HFF-Myc (cell line): ENCODE data around the gene CACNA1C.
"Not testable (repeated sequence)": the region's sequence is repeated elsewhere in the genome, so short reads cannot be mapped to it uniquely, and the experiment has no call there.

Source experiments
- DNase-seq: peaks from one replicate; pipeline ENCODE4 v3.0.0-alpha.2; 2011; ENCODE audit warnings: low read depth; ENCODE audit errors: extremely low read depth
- H3K4me3 ChIP-seq: replicated peaks from 2 replicates; pipeline ENCODE4 v1.5.1; 2011; ENCODE audit warnings: low read depth, mild to moderate bottlenecking, control low read depth, low read length
- TF ChIP-seq, protein P1 (sequence below): IDR thresholded peaks from 2 replicates; pipeline ENCODE4 v1.5.1; 2012; ENCODE audit warnings: mild to moderate bottlenecking, low read depth, low read length, control low read depth; ENCODE audit errors: missing control alignments

CACNA1C gene

DNA sequence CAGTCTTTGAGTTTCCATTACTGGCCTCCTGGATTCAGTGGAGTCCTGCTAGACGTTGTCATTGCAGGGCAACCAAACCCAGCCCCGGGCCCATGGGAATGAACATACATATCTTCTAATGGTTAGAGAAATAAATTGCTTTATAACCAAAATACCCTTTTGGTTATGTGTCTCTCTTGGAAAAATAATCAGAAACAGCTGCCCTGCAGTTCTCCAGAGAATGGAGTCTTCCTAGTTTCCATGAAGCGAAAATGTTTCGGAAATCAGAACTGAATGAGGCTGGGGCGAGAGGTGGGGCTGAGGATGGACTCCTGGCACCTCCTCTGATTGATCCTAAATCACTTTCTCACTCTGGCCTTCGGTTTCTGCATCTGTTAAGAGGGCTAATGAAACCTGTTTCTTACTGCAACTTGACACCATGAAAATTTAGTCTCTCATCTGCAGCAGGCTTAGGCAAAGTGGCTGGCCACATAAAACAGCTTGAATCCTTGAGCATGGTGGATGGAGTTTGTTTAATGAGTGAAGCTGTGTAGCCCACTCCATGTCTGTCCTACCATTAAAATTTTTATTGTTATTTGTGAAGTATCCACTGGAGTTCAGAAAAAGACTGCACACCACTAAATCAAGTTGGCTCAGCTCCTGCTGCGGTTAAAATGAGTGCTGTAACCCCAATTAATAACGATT is 198.9 kb downstream of the CACNA1C start:
- DNase-seq: no peak
- TF ChIP-seq, protein P1, sequence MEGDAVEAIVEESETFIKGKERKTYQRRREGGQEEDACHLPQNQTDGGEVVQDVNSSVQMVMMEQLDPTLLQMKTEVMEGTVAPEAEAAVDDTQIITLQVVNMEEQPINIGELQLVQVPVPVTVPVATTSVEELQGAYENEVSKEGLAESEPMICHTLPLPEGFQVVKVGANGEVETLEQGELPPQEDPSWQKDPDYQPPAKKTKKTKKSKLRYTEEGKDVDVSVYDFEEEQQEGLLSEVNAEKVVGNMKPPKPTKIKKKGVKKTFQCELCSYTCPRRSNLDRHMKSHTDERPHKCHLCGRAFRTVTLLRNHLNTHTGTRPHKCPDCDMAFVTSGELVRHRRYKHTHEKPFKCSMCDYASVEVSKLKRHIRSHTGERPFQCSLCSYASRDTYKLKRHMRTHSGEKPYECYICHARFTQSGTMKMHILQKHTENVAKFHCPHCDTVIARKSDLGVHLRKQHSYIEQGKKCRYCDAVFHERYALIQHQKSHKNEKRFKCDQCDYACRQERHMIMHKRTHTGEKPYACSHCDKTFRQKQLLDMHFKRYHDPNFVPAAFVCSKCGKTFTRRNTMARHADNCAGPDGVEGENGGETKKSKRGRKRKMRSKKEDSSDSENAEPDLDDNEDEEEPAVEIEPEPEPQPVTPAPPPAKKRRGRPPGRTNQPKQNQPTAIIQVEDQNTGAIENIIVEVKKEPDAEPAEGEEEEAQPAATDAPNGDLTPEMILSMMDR: no peak
- no peak overlapping the region for H3K4me3 ChIP-seq

DNA sequence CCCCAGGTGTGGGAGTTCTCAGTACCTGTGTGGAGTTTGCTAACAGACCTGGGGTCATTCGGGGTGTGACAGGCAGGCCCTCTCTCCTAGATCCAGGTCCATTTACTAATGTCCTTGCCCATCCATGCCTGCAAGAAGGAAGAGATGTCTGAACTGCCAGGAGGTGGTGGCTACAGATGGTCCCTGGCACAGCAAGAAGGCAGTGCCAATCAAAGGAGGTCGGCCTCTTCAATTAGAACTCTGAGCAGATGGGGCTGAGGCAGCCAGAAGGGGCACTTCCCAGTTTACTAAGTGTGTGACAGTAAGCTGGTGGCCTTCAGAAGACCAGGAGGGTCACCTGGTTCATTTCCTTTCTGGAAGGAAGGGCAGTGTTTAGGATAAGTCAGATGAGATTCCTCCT is 202.5 kb downstream of the CACNA1C start:
- no peak for DNase-seq
- no peak overlapping the region for H3K4me3 ChIP-seq
- TF ChIP-seq, protein P1: no peak

DNA sequence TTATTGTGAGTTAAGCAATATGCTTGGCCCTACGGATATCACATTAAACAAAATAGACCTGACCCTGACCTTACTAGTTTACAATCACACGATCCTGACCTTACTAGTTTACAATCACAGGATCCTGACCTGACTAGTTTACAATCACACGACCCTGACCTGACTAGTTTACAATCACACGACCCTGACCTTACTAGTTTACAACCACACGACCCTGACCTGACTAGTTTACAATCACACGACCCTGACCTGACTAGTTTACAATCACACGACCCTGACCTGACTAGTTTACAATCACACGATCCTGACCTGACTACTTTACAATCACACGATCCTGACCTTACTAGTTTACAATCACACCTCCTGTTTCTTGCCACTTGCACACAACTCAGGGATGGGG is 202.9 kb downstream of the CACNA1C start:
- H3K4me3 ChIP-seq, DNase-seq: not testable (repeated sequence)

DNA sequence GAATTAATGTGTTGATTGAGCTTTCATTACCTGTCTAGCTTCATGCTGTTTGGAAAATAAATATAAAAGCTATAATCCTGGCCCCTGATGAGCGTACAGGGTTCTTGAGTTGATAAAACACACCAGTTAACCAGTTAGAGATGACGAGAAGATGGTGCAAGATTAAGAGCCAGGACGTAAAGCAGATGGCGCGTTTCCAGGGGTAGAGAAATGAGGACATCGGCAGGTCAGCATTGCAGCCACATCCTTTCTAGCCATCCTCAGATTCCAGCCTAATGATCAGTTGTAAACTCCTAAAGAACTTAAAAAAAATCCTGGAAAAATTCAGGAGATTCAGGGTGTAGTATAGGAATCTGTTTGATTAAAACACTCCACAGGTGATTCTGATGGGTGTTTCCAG is 203.7 kb downstream of the CACNA1C start:
- TF ChIP-seq, protein P1: no peak
- no peak for DNase-seq

DNA sequence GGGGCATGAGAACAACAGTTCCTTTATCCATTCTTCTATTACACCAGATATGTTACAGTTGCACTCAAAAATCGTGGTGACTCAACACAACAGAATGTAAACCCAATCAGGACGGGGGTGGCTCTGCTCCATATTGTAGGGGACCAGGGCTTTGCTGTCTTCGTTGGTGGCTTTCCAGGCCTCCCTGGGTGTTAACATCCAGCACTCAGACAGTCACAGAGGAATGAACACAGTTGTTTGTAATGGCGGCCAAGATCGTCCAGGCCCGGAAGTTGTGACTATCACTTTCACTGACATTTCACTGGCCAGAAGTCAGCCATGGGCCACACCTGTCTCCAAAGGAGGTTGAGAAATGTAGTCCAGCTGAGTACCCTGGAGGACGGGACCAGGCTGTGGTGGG is 204.1 kb downstream of the CACNA1C start:
- no peak overlapping the region for H3K4me3 ChIP-seq
- TF ChIP-seq, protein P1: no peak
- DNase-seq: no peak

More for the DNA sequence above, 203.7 kb downstream of the CACNA1C start:
- H3K4me3 ChIP-seq: no peak overlapping the region

DNA sequence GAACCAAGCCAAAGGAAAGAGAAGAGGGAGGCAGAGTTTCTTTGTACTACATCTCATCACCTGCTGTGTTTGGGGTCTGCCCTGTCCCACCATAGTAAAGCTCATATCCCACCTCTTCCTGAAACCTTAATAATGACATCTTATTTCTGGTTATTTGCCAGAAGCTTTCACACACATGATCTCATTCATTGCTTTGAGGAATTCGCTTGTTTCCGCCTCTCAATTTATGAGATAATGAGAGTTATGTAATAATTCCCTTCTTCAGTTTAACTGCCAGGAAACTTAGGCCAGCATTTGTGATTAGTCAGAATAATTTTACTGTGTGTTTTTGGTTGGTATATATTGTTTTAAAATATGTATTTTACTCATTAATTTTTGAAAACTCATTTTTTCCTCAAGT is 205.2 kb downstream of the CACNA1C start:
- H3K4me3 ChIP-seq: no peak overlapping the region
- DNase-seq: no peak

DNA sequence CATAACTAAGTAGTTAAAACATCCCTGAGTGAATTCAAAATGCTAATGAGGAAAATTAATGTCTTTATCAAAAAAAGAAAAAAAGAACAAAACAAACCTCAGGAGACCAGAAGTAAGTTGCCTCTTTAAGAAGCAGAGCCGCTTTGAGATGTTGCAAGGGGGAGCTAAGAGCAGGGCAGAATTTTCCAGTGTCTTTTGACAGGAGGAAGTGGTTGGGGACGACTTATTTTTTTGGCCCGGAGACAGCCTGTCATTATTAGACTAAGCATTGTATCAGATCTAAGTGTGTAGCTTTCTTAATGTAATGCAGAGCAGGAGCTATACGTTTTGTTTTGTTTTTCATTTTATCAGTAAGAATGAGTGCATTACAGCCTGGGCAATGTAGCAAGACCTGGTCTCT is 206.6 kb downstream of the CACNA1C start:
- no peak for DNase-seq
- H3K4me3 ChIP-seq: no peak overlapping the region
- TF ChIP-seq, protein P1: no peak

More for the DNA sequence above, 205.2 kb downstream of the CACNA1C start:
- TF ChIP-seq, protein P1: no peak
